Measurements from ENCODE around the gene NHERF2. TPM values are rescaled to one million over a fixed set of nuclear protein-coding genes. Genes with fewer than 3 reads are reported as not detected.

Gene NHERF2
- total RNA-seq, 2 donors from 2014 or later, result 66.0 to 84.1 TPM

GRCh38 chr16:2015117-2015946, 11.4 kb upstream of the NHERF2 start:
- no peak overlapping the region for H3K4me3 ChIP-seq
- peaks cover 6% of the 10 kb centered on the region for H3K27me3 ChIP-seq (replicated peaks; ENCODE audit: insufficient read depth)
- TF ChIP-seq CTCF (IDR thresholded peaks at IDR 0.05), result no peak
- H3K9me3 ChIP-seq, result no peaks in the 10 kb centered on the region
- H3K27ac ChIP-seq, result no peak overlapping the region
- ATAC-seq (ENCODE audit: insufficient number of reproducible peaks, low FRiP score, low read depth) (no peak), DNase-seq (ENCODE audit: low spot score) (no peak)
- H3K4me1 ChIP-seq (ENCODE audit: control insufficient read depth in 1 of 2, low read depth in 2 of 2), result peaks cover 3 to 16% of the 10 kb centered on the region in 2 donors
- no peaks in the 10 kb centered on the region for H3K36me3 ChIP-seq

GRCh38 chr16:2015947-2016208, 10.8 kb upstream of the NHERF2 start:
- no peaks in the 10 kb centered on the region for H3K36me3 ChIP-seq
- no peak for TF ChIP-seq CTCF (IDR thresholded peaks at IDR 0.05)
- peaks cover 0 to 16% of the 10 kb centered on the region in 2 donors for H3K4me1 ChIP-seq (ENCODE audit: control insufficient read depth in 1 of 2, low read depth in 2 of 2)
- no peak for ATAC-seq (ENCODE audit: insufficient number of reproducible peaks, low FRiP score, low read depth)
- H3K9me3 ChIP-seq, result no peaks in the 10 kb centered on the region
- DNase-seq (ENCODE audit: low spot score), result no peak
- no peak overlapping the region for H3K27ac ChIP-seq
- peaks cover 6% of the 10 kb centered on the region for H3K27me3 ChIP-seq (replicated peaks; ENCODE audit: insufficient read depth)
- H3K4me3 ChIP-seq, result no peak overlapping the region

DNA sequence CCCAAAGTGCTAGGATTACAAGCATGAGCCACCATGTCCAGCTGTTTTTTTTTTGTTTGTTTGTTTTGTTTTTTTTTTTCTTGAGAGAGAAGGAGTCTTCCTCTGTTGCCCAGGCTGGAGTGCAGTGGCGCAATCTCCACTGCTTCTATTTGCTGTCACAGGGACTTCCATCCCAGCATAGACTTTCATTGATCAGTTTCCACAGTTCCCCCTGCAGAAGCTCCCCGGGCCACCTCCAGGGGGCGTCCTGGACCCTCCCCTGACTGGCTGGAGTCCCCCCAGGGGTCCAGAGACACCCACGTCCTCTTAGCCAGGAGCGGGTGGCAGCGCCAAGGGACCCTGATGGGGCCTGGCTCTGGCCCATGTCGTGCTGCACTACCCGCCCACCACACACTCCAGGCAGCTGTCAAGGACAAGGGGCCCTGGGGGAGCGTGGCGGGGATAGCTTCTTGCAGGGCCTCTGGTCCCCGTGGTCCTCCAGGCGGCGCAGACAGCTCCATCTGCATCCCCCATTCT, 10.2 kb upstream of the NHERF2 start:
- H3K27ac ChIP-seq, result no peak overlapping the region
- ATAC-seq (ENCODE audit: insufficient number of reproducible peaks, low FRiP score, low read depth), result no peak
- peaks cover 6% of the 10 kb centered on the region for H3K27me3 ChIP-seq (replicated peaks; ENCODE audit: insufficient read depth)
- H3K9me3 ChIP-seq, result no peaks in the 10 kb centered on the region
- peaks cover 0 to 16% of the 10 kb centered on the region in 2 donors for H3K4me1 ChIP-seq (ENCODE audit: control insufficient read depth in 1 of 2, low read depth in 2 of 2)
- TF ChIP-seq CTCF (IDR thresholded peaks at IDR 0.05), result no peak
- no peaks in the 10 kb centered on the region for H3K36me3 ChIP-seq
- no peak overlapping the region for H3K4me3 ChIP-seq
- DNase-seq (ENCODE audit: low spot score), result no peak

DNA sequence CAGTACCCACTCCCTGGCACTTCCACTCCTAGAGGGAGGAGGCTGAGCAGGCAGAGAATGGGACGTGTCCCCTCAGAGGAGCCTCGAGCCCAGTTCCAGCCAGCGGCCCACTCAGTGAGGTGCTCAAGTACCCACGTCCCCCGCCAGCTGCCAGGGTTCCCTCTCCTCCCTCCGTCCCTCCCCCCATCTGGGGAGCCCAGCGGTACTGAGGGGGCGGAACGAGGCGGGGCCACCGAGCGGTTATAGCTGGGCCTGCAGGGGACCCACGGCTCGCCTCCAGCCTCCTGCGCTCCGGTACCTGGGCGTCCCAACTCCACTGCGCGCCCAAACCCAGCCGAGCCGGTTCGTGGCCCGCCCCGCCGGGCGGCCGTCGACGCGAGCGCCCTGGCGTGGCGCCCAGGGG, 7.2 kb upstream of the NHERF2 start, which contains the start of gene NPW:
TSS of gene NPW (plus strand) at position 268 of the 403 bp plus-strand sequence.
- Histone ChIP-seq H3K4me3 (no peak within 1 kb of the TSS), H3K9me3 (no peaks in the 10 kb centered on the region), H3K4me1 (ENCODE audit: control insufficient read depth in 1 of 2, low read depth in 2 of 2) (peaks cover 3 to 32% of the 10 kb centered on the region in 2 donors), H3K36me3 (no peaks in the 10 kb centered on the region), H3K27ac (no peak within 1 kb of the TSS), H3K27me3 (replicated peaks; ENCODE audit: insufficient read depth) (peaks cover 6% of the 10 kb centered on the region)
- ATAC-seq (ENCODE audit: insufficient number of reproducible peaks, low FRiP score, low read depth) (no peak), DNase-seq (ENCODE audit: low spot score) (no peak)
- no peak for TF ChIP-seq CTCF (IDR thresholded peaks at IDR 0.05)

GRCh38 chr16:2019921-2020831, 6.5 kb upstream of the NHERF2 start:
- peaks cover 3 to 32% of the 10 kb centered on the region in 2 donors for H3K4me1 ChIP-seq (ENCODE audit: control insufficient read depth in 1 of 2, low read depth in 2 of 2)
- H3K27me3 ChIP-seq (replicated peaks; ENCODE audit: insufficient read depth), result peaks cover 6% of the 10 kb centered on the region
- DNase-seq (ENCODE audit: low spot score), result no peak
- no peak overlapping the region for H3K4me3 ChIP-seq
- H3K27ac ChIP-seq, result no peak overlapping the region
- no peak for TF ChIP-seq CTCF (IDR thresholded peaks at IDR 0.05)
- no peak for ATAC-seq (ENCODE audit: insufficient number of reproducible peaks, low FRiP score, low read depth)
- no peaks in the 10 kb centered on the region for H3K9me3 ChIP-seq
- no peaks in the 10 kb centered on the region for H3K36me3 ChIP-seq
